Measurements from ENCODE around the gene PDE4B. TPM values are rescaled to one million over a fixed set of nuclear protein-coding genes. Genes with fewer than 3 reads are reported as not detected.

The PDE4B gene
- total and polyA plus RNA-seq, 2 donors from 2014 or later, result 2.0 to 8.7 TPM

DNA sequence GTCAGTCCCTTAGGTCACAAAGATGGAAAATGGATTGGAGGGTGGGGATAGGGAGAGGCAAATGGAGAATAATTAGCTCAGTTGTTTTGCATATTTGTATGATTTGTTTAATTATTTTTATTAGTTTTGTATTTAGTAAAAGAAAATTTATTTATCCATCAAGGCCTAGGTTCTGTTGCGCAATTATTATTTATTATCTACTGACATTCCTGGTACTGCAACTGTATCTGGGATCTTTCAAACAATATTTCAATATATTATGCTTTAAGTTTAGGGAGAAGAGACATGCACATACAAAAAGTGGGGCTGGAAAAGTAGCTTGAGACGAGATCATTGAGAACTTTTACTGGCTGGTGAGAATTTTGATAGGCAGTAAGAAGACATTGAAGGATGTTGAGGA, 424.9 kb downstream of the PDE4B start:
- H3K36me3 ChIP-seq (ENCODE audit: control insufficient read depth in 2 of 3, insufficient read depth in 3 of 3, low read length in 3 of 3), result no peaks in the 10 kb centered on the region
- H3K9ac ChIP-seq (ENCODE audit: low read length in 3 of 3), result no peak overlapping the region
- no peak for TF ChIP-seq CTCF (IDR thresholded peaks at IDR 0.05; ENCODE audit: borderline replicate concordance, extremely low read depth, insufficient read depth)
- H3K4me1 ChIP-seq (ENCODE audit: control insufficient read depth in 2 of 3, insufficient read depth in 2 of 3, low read depth in 1 of 3, low read length in 3 of 3), result no peaks in the 10 kb centered on the region
- H3K27me3 ChIP-seq (ENCODE audit: control insufficient read depth, insufficient read depth, low read length), result no peaks in the 10 kb centered on the region
- DNase-seq (no peak), FAIRE-seq (no peak)
- intact Hi-C loops (cut with DNase I), result no loop called here
- no peak overlapping the region for H3K4me3 ChIP-seq (ENCODE audit: low read length in 3 of 3)
- H3K27ac ChIP-seq (ENCODE audit: low read depth in 2 of 2, low read length in 2 of 2), result no peak overlapping the region
- no peaks in the 10 kb centered on the region for H3K9me3 ChIP-seq (ENCODE audit: control insufficient read depth in 2 of 3, insufficient read depth in 1 of 3, low read length in 3 of 3)

- no peak for TF ChIP-seq CTCF (IDR thresholded peaks at IDR 0.05; ENCODE audit: borderline replicate concordance, extremely low read depth, insufficient read depth)
- H3K9me3 ChIP-seq (ENCODE audit: control insufficient read depth in 2 of 3, insufficient read depth in 1 of 3, low read length in 3 of 3), result no peaks in the 10 kb centered on the region
- H3K27ac ChIP-seq (ENCODE audit: low read depth in 2 of 2, low read length in 2 of 2), result no peak overlapping the region
- no peak overlapping the region for H3K4me3 ChIP-seq (ENCODE audit: low read length in 3 of 3)
- no peaks in the 10 kb centered on the region for H3K36me3 ChIP-seq (ENCODE audit: control insufficient read depth in 2 of 3, insufficient read depth in 3 of 3, low read length in 3 of 3)
- H3K27me3 ChIP-seq (ENCODE audit: control insufficient read depth, insufficient read depth, low read length), result no peaks in the 10 kb centered on the region
- FAIRE-seq, result no peak
- H3K4me1 ChIP-seq (ENCODE audit: control insufficient read depth in 2 of 3, insufficient read depth in 2 of 3, low read depth in 1 of 3, low read length in 3 of 3), result no peaks in the 10 kb centered on the region
- intact Hi-C loops (cut with DNase I), result no loop called here
- H3K9ac ChIP-seq (ENCODE audit: low read length in 3 of 3), result no peak overlapping the region
- DNase-seq, result no peak
Measured at GRCh38 chr1:66220477-66220876, 427.8 kb downstream of the PDE4B start.

GRCh38 chr1:66223681-66224080, 431.0 kb downstream of the PDE4B start:
- no peak for DNase-seq
- H3K4me3 ChIP-seq (ENCODE audit: low read length in 3 of 3), result no peak overlapping the region
- TF ChIP-seq CTCF (IDR thresholded peaks at IDR 0.05; ENCODE audit: borderline replicate concordance, extremely low read depth, insufficient read depth), result no peak
- H3K27ac ChIP-seq (ENCODE audit: low read depth in 2 of 2, low read length in 2 of 2), result no peak overlapping the region
- no peaks in the 10 kb centered on the region for H3K27me3 ChIP-seq (ENCODE audit: control insufficient read depth, insufficient read depth, low read length)
- FAIRE-seq, result no peak
- no peaks in the 10 kb centered on the region for H3K4me1 ChIP-seq (ENCODE audit: control insufficient read depth in 2 of 3, insufficient read depth in 2 of 3, low read depth in 1 of 3, low read length in 3 of 3)
- H3K36me3 ChIP-seq (ENCODE audit: control insufficient read depth in 2 of 3, insufficient read depth in 3 of 3, low read length in 3 of 3), result no peaks in the 10 kb centered on the region
- no peak overlapping the region for H3K9ac ChIP-seq (ENCODE audit: low read length in 3 of 3)
- no peaks in the 10 kb centered on the region for H3K9me3 ChIP-seq (ENCODE audit: control insufficient read depth in 2 of 3, insufficient read depth in 1 of 3, low read length in 3 of 3)
- intact Hi-C loops (cut with DNase I), result no loop called here

GRCh38 chr1:66226985-66227384, 434.3 kb downstream of the PDE4B start:
- no peak overlapping the region for H3K4me3 ChIP-seq (ENCODE audit: low read length in 3 of 3)
- FAIRE-seq (no peak), DNase-seq (no peak)
- no peaks in the 10 kb centered on the region for H3K27me3 ChIP-seq (ENCODE audit: control insufficient read depth, insufficient read depth, low read length)
- intact Hi-C loops (cut with DNase I), result no loop called here
- H3K9ac ChIP-seq (ENCODE audit: low read length in 3 of 3), result no peak overlapping the region
- no peaks in the 10 kb centered on the region for H3K9me3 ChIP-seq (ENCODE audit: control insufficient read depth in 2 of 3, insufficient read depth in 1 of 3, low read length in 3 of 3)
- H3K4me1 ChIP-seq (ENCODE audit: control insufficient read depth in 2 of 3, insufficient read depth in 2 of 3, low read depth in 1 of 3, low read length in 3 of 3), result no peaks in the 10 kb centered on the region
- H3K27ac ChIP-seq (ENCODE audit: low read depth in 2 of 2, low read length in 2 of 2), result no peak overlapping the region
- no peaks in the 10 kb centered on the region for H3K36me3 ChIP-seq (ENCODE audit: control insufficient read depth in 2 of 3, insufficient read depth in 3 of 3, low read length in 3 of 3)
- TF ChIP-seq CTCF (IDR thresholded peaks at IDR 0.05; ENCODE audit: borderline replicate concordance, extremely low read depth, insufficient read depth), result no peak

All from kidney (tissue), 14 donors.